HepG2 (cell line): ENCODE data around the gene EXOC6B. TPM values are rescaled to one million over a fixed set of nuclear protein-coding genes. Genes with fewer than 3 reads are reported as not detected.

Experiments
- ARNT2 ChIP-seq: sonication (generic); formaldehyde crosslinking; IDR thresholded peaks from 2 replicates; pipeline ENCODE4 v1.8.0; 2022; ENCODE audit warnings: mild to moderate bottlenecking, low read depth, missing genetic modification reagents, moderate library complexity
- HIVEP1 ChIP-seq: sonication (generic); formaldehyde crosslinking; IDR thresholded peaks from 2 replicates; pipeline ENCODE4 v1.4.0; 2020; ENCODE audit warnings: mild to moderate bottlenecking, missing genetic modification reagents
- KDM5B ChIP-seq: sonication (generic); formaldehyde crosslinking; IDR thresholded peaks from 2 replicates; pipeline ENCODE4 v1.4.0; 2020; ENCODE audit warnings: missing genetic modification reagents, mild to moderate bottlenecking, borderline replicate concordance
- KLF11 ChIP-seq: IDR thresholded peaks from 2 replicates; pipeline ENCODE4 v1.6.1; 2016; ENCODE audit warnings: missing compliant biosample characterization
- ONECUT2 ChIP-seq: sonication (generic); formaldehyde crosslinking; IDR thresholded peaks from 2 replicates; pipeline ENCODE4 v1.4.0; 2020; ENCODE audit warnings: missing genetic modification reagents
- SALL2 ChIP-seq: sonication (generic); formaldehyde crosslinking; IDR thresholded peaks from 2 replicates; pipeline ENCODE4 v1.8.1; 2023; ENCODE audit warnings: mild to moderate bottlenecking, missing genetic modification reagents, inconsistent platforms
- SMAD9 ChIP-seq: sonication (generic); formaldehyde crosslinking; IDR thresholded peaks from 2 replicates; pipeline ENCODE4 v1.5.1; 2020; ENCODE audit warnings: mild to moderate bottlenecking, missing genetic modification reagents
- SUZ12 ChIP-seq: fragments of 150-350 bp; IDR thresholded peaks from 2 replicates; pipeline ENCODE4 v1.6.1; 2014; ENCODE audit warnings: low read depth, low read length
- ZNF432 ChIP-seq: sonication (generic); formaldehyde crosslinking; IDR thresholded peaks from 2 replicates; pipeline ENCODE4 v1.5.0; 2020; ENCODE audit warnings: missing genetic modification reagents, mild to moderate bottlenecking, borderline replicate concordance
- ZNF441 ChIP-seq: sonication (generic); formaldehyde crosslinking; IDR thresholded peaks from 2 replicates; pipeline ENCODE4 v1.7.0; 2021; ENCODE audit warnings: missing genetic modification reagents, borderline replicate concordance
- ZNF569 ChIP-seq: sonication (generic); formaldehyde crosslinking; IDR thresholded peaks from 2 replicates; pipeline ENCODE4 v1.5.0; 2020; ENCODE audit warnings: mild to moderate bottlenecking, missing genetic modification reagents, moderate library complexity, borderline replicate concordance
- ZNF614 ChIP-seq: IDR thresholded peaks from 2 replicates; pipeline ENCODE4 v1.6.1; 2018; ENCODE audit warnings: missing biosample characterization, missing genetic modification reagents, inconsistent platforms, borderline replicate concordance
- ZNF776 ChIP-seq: sonication (generic); formaldehyde crosslinking; IDR thresholded peaks from 2 replicates; pipeline ENCODE4 v1.4.0; 2020; ENCODE audit warnings: mild to moderate bottlenecking, missing genetic modification reagents
- ZNF777 ChIP-seq: sonication (generic); formaldehyde crosslinking; IDR thresholded peaks from 2 replicates; pipeline ENCODE4 v1.4.0; 2020; ENCODE audit warnings: missing genetic modification reagents
- ZNF883 ChIP-seq: sonication (generic); formaldehyde crosslinking; IDR thresholded peaks from 2 replicates; pipeline ENCODE4 v1.5.1; 2020; ENCODE audit warnings: mild to moderate bottlenecking, missing genetic modification reagents; ENCODE audit errors: not compliant biosample characterization
- polyA plus RNA-seq, 8 experiments: library from polyadenylated mRNA; depleted of rRNA in 3 of 8; stranded (reverse) in 7 of 8; unstranded in 1 of 8; fragments of >200 nt; fragmentation: Illumina TruSeq in 4 of 8; extraction: Trizol in 4 of 8; gene quantifications; 2 replicates each; pipeline versions ENCODE4 v1.2.1 to v1.2.3, GENCODE V29; 2011 to 2016; ENCODE audit warnings: low read depth in 4 of 8, missing spikeins in 1 of 8, mixed read lengths in 1 of 8; ENCODE audit not compliant: insufficient read depth in 1 of 8
- total RNA-seq, 5 experiments: library from RNA; depleted of rRNA; stranded (reverse); fragments of >200 nt; fragmentation: Illumina TruSeq; extraction: Trizol; gene quantifications; 2 replicates each; pipeline ENCODE4 v1.2.3, GENCODE V29; 2016; ENCODE audit warnings: low read depth in 1 of 5
- TF ChIP-seq, protein P1 (sequence below): IDR thresholded peaks from 2 replicates; pipeline ENCODE4 v1.6.1; 2016; ENCODE audit warnings: low read depth, missing genetic modification reagents, missing compliant biosample characterization
- TF ChIP-seq, protein P2 (sequence below): sonication (generic); formaldehyde crosslinking; IDR thresholded peaks from 2 replicates; pipeline ENCODE4 v1.5.1; 2020; ENCODE audit warnings: missing genetic modification reagents, mild to moderate bottlenecking, borderline replicate concordance
- TF ChIP-seq, protein P3 (sequence below): IDR thresholded peaks from 2 replicates; pipeline ENCODE4 v1.6.1; 2016; ENCODE audit warnings: mild to moderate bottlenecking

Gene EXOC6B
- total and polyA plus RNA-seq, 2 of the 13 experiments (the other 11 are each of a cell fraction or from before 2014, with no cell fraction given): 9.1 to 15.9 TPM

DNA sequence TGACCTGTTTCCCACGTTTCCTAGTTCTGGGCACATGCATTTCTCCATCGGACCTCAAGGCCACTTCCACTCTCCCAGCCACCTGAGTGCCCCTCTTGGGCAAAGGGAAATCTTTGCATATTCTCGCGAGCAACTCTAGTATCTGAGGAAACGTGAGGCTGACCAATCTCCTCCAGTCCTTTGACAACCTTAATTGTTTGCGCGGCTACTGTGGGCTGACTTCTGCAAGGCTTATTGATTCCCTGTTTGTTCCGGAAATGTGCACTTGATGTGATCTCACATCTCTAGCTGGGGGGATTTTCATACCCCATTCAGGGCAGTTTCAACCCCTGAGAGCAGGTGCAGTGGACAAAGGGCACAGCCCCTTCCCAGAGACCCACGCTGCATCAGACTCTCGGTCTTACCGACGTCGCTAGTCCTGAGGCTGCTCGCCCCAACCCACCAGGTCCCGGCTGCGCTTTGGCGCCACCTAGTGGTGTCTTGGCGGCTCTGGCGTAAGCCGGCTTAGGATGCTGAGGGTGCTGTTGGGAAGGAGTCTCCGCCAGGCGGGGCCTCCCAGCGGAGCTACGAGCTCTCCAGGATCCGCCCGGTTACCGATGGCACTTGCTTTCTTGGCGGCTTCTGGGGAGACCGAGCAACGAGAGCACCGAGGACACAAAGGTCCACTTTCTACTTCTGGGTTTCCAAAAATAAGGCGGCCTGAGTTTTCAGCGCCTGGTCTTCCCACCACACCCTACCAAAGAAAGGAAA is 36.6 kb upstream of the EXOC6B start (continued):
- TF ChIP-seq ZNF569 (no peak), SALL2 (peak; percentile 81; the same call in 1 of the 2 replicates), SMAD9 (CRISPR knock-in tag) (no peak), ZNF432 (CRISPR knock-in tag) (no peak), ZNF441 (CRISPR knock-in tag) (peak; percentile 97), ZNF776 (CRISPR knock-in tag) (no peak), KDM5B (CRISPR knock-in tag) (peak; percentile 94), HIVEP1 (CRISPR knock-in tag) (peak; percentile 30; the same call in 1 of the 2 replicates), ZNF883 (CRISPR knock-in tag) (peak; percentile 89), KLF11 (CRISPR knock-in tag) (no peak), ZNF614 (CRISPR knock-in tag) (peak; percentile 81; the same call in 1 of the 2 replicates), SUZ12 (no peak), ZNF777 (CRISPR knock-in tag) (peak; percentile 75), ONECUT2 (CRISPR knock-in tag) (no peak), ARNT2 (CRISPR knock-in tag) (peak; percentile 58; the same call in 1 of the 2 replicates)
- TF ChIP-seq, protein P1, sequence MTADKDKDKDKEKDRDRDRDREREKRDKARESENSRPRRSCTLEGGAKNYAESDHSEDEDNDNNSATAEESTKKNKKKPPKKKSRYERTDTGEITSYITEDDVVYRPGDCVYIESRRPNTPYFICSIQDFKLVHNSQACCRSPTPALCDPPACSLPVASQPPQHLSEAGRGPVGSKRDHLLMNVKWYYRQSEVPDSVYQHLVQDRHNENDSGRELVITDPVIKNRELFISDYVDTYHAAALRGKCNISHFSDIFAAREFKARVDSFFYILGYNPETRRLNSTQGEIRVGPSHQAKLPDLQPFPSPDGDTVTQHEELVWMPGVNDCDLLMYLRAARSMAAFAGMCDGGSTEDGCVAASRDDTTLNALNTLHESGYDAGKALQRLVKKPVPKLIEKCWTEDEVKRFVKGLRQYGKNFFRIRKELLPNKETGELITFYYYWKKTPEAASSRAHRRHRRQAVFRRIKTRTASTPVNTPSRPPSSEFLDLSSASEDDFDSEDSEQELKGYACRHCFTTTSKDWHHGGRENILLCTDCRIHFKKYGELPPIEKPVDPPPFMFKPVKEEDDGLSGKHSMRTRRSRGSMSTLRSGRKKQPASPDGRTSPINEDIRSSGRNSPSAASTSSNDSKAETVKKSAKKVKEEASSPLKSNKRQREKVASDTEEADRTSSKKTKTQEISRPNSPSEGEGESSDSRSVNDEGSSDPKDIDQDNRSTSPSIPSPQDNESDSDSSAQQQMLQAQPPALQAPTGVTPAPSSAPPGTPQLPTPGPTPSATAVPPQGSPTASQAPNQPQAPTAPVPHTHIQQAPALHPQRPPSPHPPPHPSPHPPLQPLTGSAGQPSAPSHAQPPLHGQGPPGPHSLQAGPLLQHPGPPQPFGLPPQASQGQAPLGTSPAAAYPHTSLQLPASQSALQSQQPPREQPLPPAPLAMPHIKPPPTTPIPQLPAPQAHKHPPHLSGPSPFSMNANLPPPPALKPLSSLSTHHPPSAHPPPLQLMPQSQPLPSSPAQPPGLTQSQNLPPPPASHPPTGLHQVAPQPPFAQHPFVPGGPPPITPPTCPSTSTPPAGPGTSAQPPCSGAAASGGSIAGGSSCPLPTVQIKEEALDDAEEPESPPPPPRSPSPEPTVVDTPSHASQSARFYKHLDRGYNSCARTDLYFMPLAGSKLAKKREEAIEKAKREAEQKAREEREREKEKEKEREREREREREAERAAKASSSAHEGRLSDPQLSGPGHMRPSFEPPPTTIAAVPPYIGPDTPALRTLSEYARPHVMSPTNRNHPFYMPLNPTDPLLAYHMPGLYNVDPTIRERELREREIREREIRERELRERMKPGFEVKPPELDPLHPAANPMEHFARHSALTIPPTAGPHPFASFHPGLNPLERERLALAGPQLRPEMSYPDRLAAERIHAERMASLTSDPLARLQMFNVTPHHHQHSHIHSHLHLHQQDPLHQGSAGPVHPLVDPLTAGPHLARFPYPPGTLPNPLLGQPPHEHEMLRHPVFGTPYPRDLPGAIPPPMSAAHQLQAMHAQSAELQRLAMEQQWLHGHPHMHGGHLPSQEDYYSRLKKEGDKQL (CRISPR knock-in tag): no peak
- TF ChIP-seq, protein P2, sequence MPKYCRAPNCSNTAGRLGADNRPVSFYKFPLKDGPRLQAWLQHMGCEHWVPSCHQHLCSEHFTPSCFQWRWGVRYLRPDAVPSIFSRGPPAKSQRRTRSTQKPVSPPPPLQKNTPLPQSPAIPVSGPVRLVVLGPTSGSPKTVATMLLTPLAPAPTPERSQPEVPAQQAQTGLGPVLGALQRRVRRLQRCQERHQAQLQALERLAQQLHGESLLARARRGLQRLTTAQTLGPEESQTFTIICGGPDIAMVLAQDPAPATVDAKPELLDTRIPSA (CRISPR knock-in tag): no peak
- TF ChIP-seq, protein P3, sequence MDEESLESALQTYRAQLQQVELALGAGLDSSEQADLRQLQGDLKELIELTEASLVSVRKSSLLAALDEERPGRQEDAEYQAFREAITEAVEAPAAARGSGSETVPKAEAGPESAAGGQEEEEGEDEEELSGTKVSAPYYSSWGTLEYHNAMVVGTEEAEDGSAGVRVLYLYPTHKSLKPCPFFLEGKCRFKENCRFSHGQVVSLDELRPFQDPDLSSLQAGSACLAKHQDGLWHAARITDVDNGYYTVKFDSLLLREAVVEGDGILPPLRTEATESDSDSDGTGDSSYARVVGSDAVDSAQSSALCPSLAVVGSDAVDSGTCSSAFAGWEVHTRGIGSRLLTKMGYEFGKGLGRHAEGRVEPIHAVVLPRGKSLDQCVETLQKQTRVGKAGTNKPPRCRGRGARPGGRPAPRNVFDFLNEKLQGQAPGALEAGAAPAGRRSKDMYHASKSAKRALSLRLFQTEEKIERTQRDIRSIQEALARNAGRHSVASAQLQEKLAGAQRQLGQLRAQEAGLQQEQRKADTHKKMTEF (CRISPR knock-in tag): peak; percentile 54; the same call in 1 of the 2 replicates
